Endodermal cell (in vitro differentiated cells): Measurements from ENCODE around the gene NAA35. TPM values are rescaled to one million over a fixed set of nuclear protein-coding genes. Genes with fewer than 3 reads are reported as not detected.

ENCODE experiments used
- DNase-seq: peaks from one replicate; pipeline ENCODE4 v3.0.0-alpha.2; 2017
- H3K27ac ChIP-seq: 2 replicates; pipeline ENCODE4 v1.5.1; 2013; ENCODE audit warnings: mild to moderate bottlenecking, low read depth, low read length, moderate library complexity
- H3K27me3 ChIP-seq: 2 replicates; pipeline ENCODE4 v1.6.1; 2013; ENCODE audit warnings: mild to moderate bottlenecking, low read length, moderate library complexity; ENCODE audit not compliant: insufficient read depth, control insufficient read depth, poor library complexity, severe bottlenecking
- H3K36me3 ChIP-seq: 2 replicates; pipeline ENCODE4 v1.7.0; 2013; ENCODE audit warnings: mild to moderate bottlenecking, low read length, moderate library complexity; ENCODE audit not compliant: control insufficient read depth, insufficient read depth
- H3K4me1 ChIP-seq: one replicate; pipeline ENCODE4 v1.7.0; 2013; ENCODE audit warnings: low read length; ENCODE audit not compliant: control insufficient read depth, insufficient read depth
- H3K4me3 ChIP-seq: 2 replicates; pipeline ENCODE4 v1.5.1; 2013; ENCODE audit warnings: mild to moderate bottlenecking, low read length, moderate library complexity
- H3K9ac ChIP-seq: 2 replicates; pipeline ENCODE4 v1.6.1; 2013; ENCODE audit warnings: mild to moderate bottlenecking, low read length, moderate library complexity; ENCODE audit not compliant: poor library complexity, severe bottlenecking; ENCODE audit errors: extremely low read depth
- H3K9me3 ChIP-seq: 2 replicates; pipeline ENCODE4 v1.6.1; 2013; ENCODE audit warnings: mild to moderate bottlenecking, low read length, moderate library complexity; ENCODE audit not compliant: control insufficient read depth
- H3K27ac Mint-ChIP-seq: 2 replicates; pipeline ENCODE4 v1.8.0; 2020; ENCODE audit warnings: mixed read lengths
- H3K27me3 Mint-ChIP-seq: 2 replicates; pipeline ENCODE4 v1.8.0; 2021; ENCODE audit warnings: mild to moderate bottlenecking, mixed read lengths; ENCODE audit not compliant: insufficient read depth
- H3K36me3 Mint-ChIP-seq: 2 replicates; pipeline ENCODE4 v1.8.0; 2020; ENCODE audit warnings: low read depth, mixed read lengths
- H3K4me1 Mint-ChIP-seq: 2 replicates; pipeline ENCODE4 v1.8.0; 2020; ENCODE audit warnings: mixed read lengths
- H3K4me3 Mint-ChIP-seq: 2 replicates; pipeline ENCODE4 v1.8.0; 2020; ENCODE audit warnings: mild to moderate bottlenecking, moderate library complexity, mixed read lengths
- H3K9me3 Mint-ChIP-seq: 2 replicates; pipeline ENCODE4 v1.8.0; 2020; ENCODE audit warnings: mild to moderate bottlenecking, mixed read lengths
- WGBS, 2 experiments: methylation state at CpG; one replicate each; pipeline versions ENCODE4 v1.1.5 to v1.1.7; 2013; ENCODE audit warnings: missing lambda C conversion rate in 2 of 2, mixed read lengths in 1 of 2; ENCODE audit not compliant: insufficient coverage in 1 of 2, insufficient read length in 1 of 2; 5-methylcytosine and 5-hydroxymethylcytosine counted together
- total RNA-seq, 2 donors: library from RNA; stranded (reverse); fragmentation: NEBNext Ultra II Directional in 1 of 2; extraction: Animal tissue kit (Norgen Biotek cat#: 25700) in 1 of 2; gene quantifications; 2 replicates in 1 of 2; 3 replicates in 1 of 2; pipeline ENCODE4 v1.2.1, GENCODE V29; 2021
- TF ChIP-seq, protein P1 (sequence below): fragments of 200-600 bp; sonication (generic); conservative IDR thresholded peaks from 2 replicates; pipeline ENCODE4 v1.5.0; 2021; ENCODE audit warnings: antibody characterized with exemption, mild to moderate bottlenecking

NAA35 gene
- total RNA-seq, 2 donors from 2014 or later: 30.3 to 31.4 TPM

DNA sequence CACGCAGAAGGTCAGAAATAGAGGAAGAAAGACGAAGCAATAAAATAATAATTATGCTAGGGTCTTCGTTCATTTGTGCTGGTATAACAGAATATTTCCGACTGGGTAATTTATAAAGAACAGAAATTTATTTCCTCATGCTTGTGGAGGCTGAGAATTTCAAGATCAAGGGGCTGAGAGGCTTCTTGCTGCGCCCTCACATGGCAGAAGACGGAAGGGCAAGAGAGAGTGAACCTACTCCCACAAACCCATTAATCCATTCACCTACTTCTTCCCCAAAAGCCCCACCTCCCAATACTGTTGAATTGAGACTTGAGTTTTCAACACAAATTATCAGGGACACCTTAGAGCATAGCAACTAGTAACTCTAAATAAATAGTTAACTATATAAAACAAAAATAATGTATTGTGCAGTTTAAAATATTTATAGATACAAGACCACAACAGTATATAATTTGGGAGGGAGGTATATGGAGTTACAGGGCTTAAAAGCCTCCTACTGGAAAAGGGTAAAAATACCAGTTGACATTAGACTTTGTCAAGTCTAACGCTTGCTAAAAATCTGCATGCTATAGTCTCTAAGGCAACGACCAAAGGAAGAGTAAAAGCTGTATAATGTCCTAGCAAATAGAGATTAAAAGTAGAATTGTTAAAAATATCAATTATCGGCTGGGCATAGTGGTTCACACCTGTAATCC is 40.3 kb upstream of the NAA35 start:
- Mint-ChIP-seq H3K27me3 (no peaks in the 10 kb centered on the region), H3K27ac (no peak overlapping the region), H3K36me3 (no peaks in the 10 kb centered on the region), H3K4me1 (no peaks in the 10 kb centered on the region), H3K9me3 (no peaks in the 10 kb centered on the region), H3K4me3 (no peak overlapping the region)
- WGBS, 2 experiments: 48 to 62% methylated on average over 7 to 9 of the region's 9 CpGs
- no peaks in the 10 kb centered on the region for H3K36me3 ChIP-seq
- H3K9ac ChIP-seq: no peak overlapping the region
- TF ChIP-seq, protein P1, sequence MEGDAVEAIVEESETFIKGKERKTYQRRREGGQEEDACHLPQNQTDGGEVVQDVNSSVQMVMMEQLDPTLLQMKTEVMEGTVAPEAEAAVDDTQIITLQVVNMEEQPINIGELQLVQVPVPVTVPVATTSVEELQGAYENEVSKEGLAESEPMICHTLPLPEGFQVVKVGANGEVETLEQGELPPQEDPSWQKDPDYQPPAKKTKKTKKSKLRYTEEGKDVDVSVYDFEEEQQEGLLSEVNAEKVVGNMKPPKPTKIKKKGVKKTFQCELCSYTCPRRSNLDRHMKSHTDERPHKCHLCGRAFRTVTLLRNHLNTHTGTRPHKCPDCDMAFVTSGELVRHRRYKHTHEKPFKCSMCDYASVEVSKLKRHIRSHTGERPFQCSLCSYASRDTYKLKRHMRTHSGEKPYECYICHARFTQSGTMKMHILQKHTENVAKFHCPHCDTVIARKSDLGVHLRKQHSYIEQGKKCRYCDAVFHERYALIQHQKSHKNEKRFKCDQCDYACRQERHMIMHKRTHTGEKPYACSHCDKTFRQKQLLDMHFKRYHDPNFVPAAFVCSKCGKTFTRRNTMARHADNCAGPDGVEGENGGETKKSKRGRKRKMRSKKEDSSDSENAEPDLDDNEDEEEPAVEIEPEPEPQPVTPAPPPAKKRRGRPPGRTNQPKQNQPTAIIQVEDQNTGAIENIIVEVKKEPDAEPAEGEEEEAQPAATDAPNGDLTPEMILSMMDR: peak; percentile 87
- no peaks in the 10 kb centered on the region for H3K27me3 ChIP-seq
- DNase-seq: peak; percentile 89
- H3K4me1 ChIP-seq: no peaks in the 10 kb centered on the region
- no peaks in the 10 kb centered on the region for H3K9me3 ChIP-seq
- H3K27ac ChIP-seq: no peak overlapping the region
- H3K4me3 ChIP-seq: no peak overlapping the region

DNA sequence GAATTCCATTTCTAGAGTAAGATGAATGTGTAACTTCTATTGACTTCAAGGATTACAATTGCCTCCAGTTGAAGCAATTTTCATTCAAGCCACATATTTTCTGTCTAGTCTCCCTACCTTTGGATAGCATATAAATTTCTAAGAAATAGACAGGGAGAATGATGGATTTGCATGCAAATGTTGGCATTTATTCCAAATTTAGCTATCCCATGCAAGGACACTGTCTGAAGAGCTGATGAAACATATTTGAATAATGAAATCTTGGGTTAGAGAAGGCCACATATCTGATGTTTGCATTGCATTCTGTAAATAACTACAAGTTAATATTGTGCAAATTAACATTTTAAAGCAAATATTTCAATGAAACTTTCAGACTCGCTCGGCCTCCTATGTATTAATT is 36.0 kb upstream of the NAA35 start:
- DNase-seq: no peak
- no peak overlapping the region for H3K9ac ChIP-seq
- H3K36me3 ChIP-seq: no peaks in the 10 kb centered on the region
- H3K9me3 ChIP-seq: no peaks in the 10 kb centered on the region
- no peaks in the 10 kb centered on the region for H3K27me3 ChIP-seq
- no peak overlapping the region for H3K27ac ChIP-seq
- no peak overlapping the region for H3K4me3 ChIP-seq
- Mint-ChIP-seq H3K36me3 (no peaks in the 10 kb centered on the region), H3K4me1 (no peaks in the 10 kb centered on the region), H3K27me3 (no peaks in the 10 kb centered on the region), H3K4me3 (no peak overlapping the region), H3K9me3 (no peaks in the 10 kb centered on the region), H3K27ac (no peak overlapping the region)
- WGBS, 2 experiments: 79% methylated on average over 2 of the region's 2 CpGs; no CpG with 5 or more reads in 1 of the 2 experiments
- no peaks in the 10 kb centered on the region for H3K4me1 ChIP-seq
- TF ChIP-seq, protein P1: no peak

DNA sequence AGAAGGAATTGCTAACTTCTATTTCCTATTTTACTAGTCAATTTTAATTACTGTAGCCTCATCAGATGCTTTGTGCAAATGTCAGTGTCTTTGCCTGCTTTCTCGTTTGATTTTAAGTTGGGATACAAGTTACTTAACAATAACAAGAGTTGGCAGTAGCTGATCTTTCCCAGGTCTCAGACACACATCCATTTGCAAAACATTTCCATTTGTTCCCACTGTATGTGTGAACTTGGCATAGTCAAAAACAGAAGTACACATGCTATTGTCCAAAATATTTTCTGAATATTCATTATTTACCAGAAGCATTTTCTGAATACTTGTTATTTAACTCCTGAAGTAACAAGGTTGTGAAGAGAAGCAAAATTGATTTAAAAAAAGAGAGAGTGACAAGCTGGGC is 35.0 kb upstream of the NAA35 start:
- Mint-ChIP-seq H3K4me1 (no peaks in the 10 kb centered on the region), H3K36me3 (no peaks in the 10 kb centered on the region), H3K9me3 (no peaks in the 10 kb centered on the region), H3K27me3 (no peaks in the 10 kb centered on the region), H3K4me3 (no peak overlapping the region), H3K27ac (no peak overlapping the region)
- no peak overlapping the region for H3K4me3 ChIP-seq
- no peak overlapping the region for H3K27ac ChIP-seq
- H3K9ac ChIP-seq: no peak overlapping the region
- no peaks in the 10 kb centered on the region for H3K36me3 ChIP-seq
- no peaks in the 10 kb centered on the region for H3K27me3 ChIP-seq
- no peaks in the 10 kb centered on the region for H3K9me3 ChIP-seq
- 100% methylated on average over 1 of the region's 1 CpG; no CpG with 5 or more reads in 1 of the 2 experiments for WGBS, 2 experiments
- TF ChIP-seq, protein P1: no peak
- no peak for DNase-seq
- H3K4me1 ChIP-seq: no peaks in the 10 kb centered on the region
